OCI-LY3 (cell line): ENCODE data around the gene DVL3.

Experiments used
- CTCF ChIP-seq: fragments of 200-600, 300-600 bp; sonication (generic); IDR thresholded peaks from 2 replicates; pipeline ENCODE4 v1.5.1; 2014; ENCODE audit warnings: antibody characterized with exemption, low read length, low read depth
- EZH2phosphoT487 ChIP-seq: fragments of 200-600 bp; shearing (Covaris generic); IDR thresholded peaks from 2 replicates; pipeline ENCODE4 v1.6.1; 2018; ENCODE audit warnings: antibody characterized with exemption, mixed run types, low read depth

- TF ChIP-seq CTCF (no peak), EZH2phosphoT487 (no peak)
Measured at GRCh38 chr3:184173374-184173722, 18.2 kb downstream of the DVL3 start.
